ENCODE results near the gene HAND2.

Gene HAND2

GRCh38 chr4:173535957-173536356, 5.9 kb upstream of the HAND2 start:
- DNase-seq (ENCODE audit: low read depth in 3 of 3): no peak

- DNase-seq (ENCODE audit: low read depth in 3 of 3): no peak
These were observed 5.3 kb upstream of the HAND2 start for GRCh38 chr4:173535165-173535902.

GRCh38 chr4:173534434-173534833, 4.4 kb upstream of the HAND2 start:
- DNase-seq (ENCODE audit: low read depth in 3 of 3): no peak

- no peak for DNase-seq (ENCODE audit: low read depth in 3 of 3)
These were observed 2.9 kb upstream of the HAND2 start for GRCh38 chr4:173532725-173533511.

GRCh38 chr4:173531086-173531965, 1.3 kb upstream of the HAND2 start:
- DNase-seq (ENCODE audit: low read depth in 3 of 3): no peak

GRCh38 chr4:173530326-173531085, 477 bp upstream of the HAND2 start:
- DNase-seq (ENCODE audit: low read depth in 3 of 3): no peak

GRCh38 chr4:173528378-173529321, 1.4 kb downstream of the HAND2 start:
- DNase-seq (ENCODE audit: low read depth in 3 of 3): no peak

GRCh38 chr4:173527103-173527891, 2.7 kb downstream of the HAND2 start:
- DNase-seq (ENCODE audit: low read depth in 3 of 3): no peak

- no peak for DNase-seq (ENCODE audit: low read depth in 3 of 3)
These were observed 3.3 kb downstream of the HAND2 start for GRCh38 chr4:173526724-173527102.

- no peak for DNase-seq (ENCODE audit: low read depth in 3 of 3)
These were observed 4.0 kb downstream of the HAND2 start for GRCh38 chr4:173526027-173526482.

GRCh38 chr4:173525118-173526011, 4.7 kb downstream of the HAND2 start:
- no peak for DNase-seq (ENCODE audit: low read depth in 3 of 3)

GRCh38 chr4:173524218-173525117, 5.6 kb downstream of the HAND2 start:
- no peak for DNase-seq (ENCODE audit: low read depth in 3 of 3)

- no peak for DNase-seq (ENCODE audit: low read depth in 3 of 3)
These were observed 7.1 kb downstream of the HAND2 start for GRCh38 chr4:173522951-173523395.

- no peak for DNase-seq (ENCODE audit: low read depth in 3 of 3)
These were observed 7.7 kb downstream of the HAND2 start for GRCh38 chr4:173522160-173522950.

- no peak for DNase-seq (ENCODE audit: low read depth in 3 of 3)
These were observed 8.4 kb downstream of the HAND2 start for GRCh38 chr4:173521467-173522159.
